DMS53 (cell line): ENCODE data around the gene JPH3.
A peak's percentile ranks its signal among the peaks of the same experiment; 100 is the strongest.

Experiments
- DNase-seq: peaks from one replicate; lab custom pipeline; 2025; lab: John Stamatoyannopoulos, UW

The JPH3 gene

DNA sequence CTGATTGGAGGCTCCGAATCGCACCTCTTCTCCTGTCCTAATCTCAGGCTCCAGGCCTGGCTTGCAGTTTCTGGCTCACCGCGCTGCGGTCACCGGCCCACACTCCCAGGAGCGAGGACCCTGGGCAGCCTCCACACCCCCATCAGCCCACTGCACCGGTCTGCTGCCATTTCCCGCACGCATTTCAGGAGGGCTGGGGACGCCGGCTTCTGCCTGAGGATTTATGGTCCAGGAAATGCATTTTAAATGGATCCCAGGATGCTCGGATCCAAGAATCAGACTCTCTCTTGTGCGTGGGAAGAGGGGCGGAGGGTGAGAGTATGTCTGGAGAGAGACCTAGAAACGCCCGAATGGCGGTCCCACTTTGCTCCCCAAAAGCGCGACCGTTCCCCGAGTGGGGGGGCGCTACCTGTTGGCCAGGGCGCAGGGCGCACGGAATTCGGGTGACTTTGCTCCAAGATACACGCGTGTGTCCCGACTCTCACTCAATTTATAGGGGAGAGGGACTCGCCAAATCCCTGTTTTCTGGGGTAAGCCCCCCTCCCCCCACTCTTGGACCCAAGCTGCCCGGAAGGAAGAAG lies 817 bp upstream of the JPH3 start:
- DNase-seq, result no peak

DNA sequence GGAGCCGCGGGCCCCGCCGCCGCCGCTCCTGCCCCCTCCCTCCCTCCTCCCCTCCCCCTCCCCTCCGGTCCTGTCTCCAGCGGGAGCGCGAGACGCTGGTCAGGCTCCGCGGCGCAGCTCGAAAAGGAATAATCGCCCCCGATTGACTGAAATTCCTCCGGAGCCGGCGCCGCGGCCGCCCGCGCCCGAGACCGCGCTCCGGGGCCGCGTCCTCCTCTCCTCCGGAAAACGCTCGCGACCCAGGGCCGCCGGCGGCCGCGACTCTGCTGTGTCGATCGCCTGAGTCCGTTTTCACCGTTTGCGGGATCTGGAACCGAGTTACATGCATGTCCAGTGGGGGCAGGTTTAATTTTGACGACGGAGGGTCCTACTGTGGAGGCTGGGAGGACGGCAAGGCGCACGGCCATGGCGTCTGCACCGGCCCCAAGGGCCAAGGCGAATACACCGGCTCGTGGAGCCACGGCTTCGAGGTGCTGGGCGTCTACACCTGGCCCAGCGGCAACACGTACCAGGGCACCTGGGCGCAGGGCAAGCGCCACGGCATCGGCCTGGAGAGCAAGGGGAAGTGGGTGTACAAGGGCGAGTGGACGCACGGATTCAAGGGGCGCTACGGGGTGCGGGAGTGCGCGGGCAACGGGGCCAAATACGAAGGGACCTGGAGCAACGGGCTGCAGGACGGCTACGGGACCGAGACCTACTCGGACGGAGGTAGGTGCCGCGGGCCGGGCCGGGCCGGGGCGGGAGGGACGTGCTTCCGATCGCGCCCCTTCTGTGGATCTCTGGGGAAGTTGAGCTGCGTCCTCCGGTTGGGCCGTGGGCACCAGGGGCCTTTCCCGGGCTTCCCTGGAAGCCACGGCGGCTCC lies 744 bp downstream of the JPH3 start:
- peak; percentile 21 for DNase-seq

DNA sequence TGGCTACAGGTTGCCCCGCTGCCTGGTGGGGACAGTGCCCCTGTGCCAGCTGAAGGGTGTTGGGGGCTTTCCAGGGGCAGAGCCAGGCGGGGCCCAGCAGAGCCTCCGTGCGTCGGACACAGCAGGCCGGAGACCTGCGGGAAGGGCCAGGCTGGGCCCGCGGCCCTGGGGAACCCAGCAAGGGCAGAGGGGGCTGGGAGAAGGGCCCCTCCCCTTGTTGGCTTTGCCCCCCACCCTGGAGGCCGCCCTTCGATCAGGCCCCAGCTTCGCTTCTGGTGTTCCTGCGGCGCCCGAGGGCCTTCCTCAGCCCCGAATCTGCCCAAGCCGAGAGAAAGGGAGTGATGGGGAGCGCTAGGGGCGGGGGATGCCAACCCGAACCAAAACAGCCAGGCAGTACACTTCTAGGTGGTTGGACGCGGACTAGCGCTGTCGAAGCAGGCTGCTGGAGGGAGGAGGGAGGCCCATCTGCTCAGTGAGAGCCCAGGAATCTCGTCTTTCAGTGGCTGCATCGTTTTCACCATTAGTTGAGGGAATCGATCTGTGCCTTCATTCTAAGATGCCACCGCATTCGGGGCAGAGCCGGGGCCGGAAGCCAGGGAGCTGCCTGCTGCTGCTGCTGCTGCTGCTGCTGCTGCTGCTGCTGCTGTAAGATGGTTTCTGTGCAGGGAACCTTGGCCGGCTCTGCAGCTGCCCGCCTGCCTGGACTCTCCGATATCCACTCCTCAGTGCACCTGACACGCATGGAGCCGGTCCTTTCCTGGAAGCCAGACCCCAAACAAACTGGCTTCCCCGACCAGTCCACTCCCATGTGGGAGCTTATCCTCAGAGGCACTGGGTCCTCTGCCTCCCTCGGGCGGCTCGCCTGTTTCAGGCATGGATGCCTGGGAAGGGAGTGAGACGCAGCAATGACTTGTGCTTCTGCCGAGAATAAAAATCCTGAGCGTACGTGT lies 1.7 kb downstream of the JPH3 start:
- peak; percentile 30 for DNase-seq

DNA sequence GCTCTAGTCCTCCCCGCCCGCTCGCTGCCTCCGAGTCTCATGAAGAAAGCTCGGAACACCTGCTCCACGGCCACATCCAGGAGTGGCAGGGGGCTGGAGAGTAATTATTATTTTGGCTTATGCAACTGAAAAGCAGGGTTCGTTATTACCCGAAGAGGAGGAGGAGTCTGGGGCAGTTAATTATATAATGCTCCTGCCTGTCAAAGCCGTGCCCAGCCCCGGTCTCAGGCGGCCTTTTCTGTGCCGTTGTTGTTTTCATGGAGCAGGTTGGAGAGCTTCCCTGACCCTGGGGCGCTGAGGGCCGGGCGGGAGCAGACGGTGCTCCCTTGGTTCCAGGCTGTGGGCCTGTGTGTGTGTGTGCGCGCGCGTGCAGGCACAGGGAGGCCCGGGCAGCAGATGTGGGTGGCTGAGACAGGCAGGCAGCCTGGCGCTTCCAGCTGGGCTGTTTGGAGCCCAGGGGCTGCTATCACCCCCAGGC lies 2.4 kb downstream of the JPH3 start:
- no peak for DNase-seq

DNA sequence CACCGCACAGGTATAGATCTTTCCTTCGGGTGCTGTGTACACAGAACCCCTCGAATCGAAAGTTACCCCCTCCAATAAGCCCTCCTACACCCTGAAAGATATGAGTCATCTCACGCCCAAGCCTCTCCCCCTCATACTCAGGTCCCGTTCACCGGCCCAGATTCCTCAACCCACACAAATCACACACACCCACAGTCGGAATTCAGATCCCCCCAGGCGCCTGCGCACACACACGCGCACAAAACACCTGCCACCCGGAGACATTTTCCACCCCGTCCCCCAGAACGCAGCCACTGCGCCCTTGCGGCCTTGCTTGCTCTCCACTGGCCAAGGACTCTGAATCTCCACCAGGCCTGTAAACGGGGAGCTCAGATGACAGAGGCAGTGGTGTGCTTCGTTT lies 4.9 kb downstream of the JPH3 start:
- no peak for DNase-seq

DNA sequence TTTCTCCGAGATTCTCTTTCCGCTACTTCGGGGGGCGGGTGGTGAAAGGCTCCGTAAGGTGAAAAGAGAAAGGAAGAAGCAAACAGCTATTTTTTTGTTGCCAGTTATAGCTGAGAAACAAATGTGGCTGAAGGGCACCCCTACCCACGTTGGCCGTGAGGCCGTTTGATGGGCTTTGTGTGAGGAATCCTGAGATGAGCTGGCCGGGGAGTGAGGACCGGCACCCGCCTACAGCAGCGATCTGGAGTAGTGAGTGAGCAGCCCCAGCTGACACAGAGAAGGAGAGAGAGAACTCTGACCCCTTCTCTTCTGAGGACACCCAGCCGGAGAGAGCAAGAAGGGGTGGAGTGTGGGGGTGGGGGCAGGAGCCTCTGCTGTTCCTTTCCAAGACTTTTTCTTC lies 5.6 kb downstream of the JPH3 start:
- DNase-seq, result no peak

DNA sequence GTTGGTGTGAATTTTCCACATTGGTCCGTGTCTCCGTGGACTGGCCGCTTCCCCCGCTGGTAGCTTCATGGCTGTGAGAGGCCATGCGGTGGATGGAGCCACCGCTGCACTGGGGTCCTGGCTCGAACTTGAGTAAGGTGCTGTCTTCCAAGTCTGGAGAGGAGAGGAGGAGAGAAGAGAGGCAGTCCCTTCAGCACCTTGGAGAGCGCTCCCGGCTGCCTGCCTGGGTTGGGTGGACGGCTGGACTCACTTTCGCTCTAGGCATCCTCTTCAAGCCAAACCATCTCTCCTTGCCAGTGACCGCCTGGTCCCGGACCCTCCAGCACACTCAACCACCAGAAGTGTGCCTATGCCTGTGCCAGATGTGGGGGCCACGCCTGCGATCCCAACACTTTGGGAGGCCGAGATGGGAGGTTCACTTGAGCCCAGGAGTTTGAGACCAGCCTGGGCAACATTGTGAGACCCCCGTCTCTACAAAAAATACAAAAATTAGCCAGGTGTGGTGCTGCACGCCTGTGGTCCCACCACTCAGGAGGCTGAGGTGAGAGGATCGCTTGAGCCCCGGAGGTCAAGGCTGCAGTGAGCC lies 6.2 kb downstream of the JPH3 start:
- DNase-seq, result peak; percentile 28

DNA sequence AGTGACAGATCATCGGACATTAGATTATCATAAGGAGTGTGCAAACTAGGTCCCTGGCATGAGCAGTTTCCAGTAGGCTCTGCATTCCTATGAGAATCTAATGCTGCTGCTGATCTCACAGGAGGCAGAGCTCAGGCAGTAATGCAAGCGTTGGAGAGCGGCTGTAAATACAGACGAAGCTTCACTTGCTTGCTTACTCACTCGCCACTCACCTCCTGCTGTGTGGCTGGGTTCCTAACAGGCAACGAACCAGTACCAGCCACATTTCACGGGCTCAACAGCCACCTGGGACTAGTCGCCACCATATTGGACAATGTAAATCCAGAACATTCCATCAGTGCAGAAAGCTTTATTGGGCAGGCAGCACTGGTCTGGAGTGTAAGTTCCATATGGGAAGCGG lies 7.7 kb downstream of the JPH3 start:
- DNase-seq, result no peak

DNA sequence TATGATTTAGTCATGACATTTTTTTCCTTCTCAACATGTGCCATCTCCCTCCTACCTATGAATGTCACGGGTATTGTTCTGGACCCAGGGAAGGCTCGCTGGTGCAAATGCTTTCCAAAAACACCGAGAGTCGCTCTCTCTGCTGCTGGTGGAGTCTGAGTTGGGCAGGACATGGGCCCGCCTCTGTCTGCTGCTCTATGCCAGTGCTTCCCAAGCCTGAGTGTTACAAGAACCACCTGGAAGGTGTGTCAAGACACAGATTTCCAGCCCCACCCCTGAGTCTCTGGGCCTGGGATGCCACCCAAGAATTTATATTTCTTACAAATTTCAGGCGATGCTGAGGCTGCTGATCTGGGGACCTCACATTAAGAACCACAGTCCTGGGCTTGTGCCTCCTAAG lies 9.1 kb downstream of the JPH3 start:
- no peak for DNase-seq

DNA sequence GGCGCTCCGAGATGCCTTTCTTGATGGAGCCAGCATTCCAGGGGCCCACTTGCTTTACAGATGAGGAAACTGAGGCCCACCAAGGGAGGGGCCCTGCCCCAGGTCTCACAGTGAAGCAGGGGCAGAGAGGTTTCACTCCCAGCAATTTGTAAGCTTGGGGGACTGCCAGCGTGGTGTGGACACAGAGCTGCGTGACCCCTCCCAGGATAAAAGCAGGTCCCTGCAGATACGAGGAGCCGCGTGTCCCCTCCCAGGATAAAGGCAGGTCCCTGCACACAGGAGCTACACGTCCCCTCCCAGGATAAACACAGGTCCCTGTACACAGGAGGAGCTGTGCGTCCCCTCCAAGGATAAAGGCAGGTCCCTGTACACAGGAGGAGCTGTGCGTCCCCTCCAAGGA lies 11.7 kb downstream of the JPH3 start:
- DNase-seq, result no peak

DNA sequence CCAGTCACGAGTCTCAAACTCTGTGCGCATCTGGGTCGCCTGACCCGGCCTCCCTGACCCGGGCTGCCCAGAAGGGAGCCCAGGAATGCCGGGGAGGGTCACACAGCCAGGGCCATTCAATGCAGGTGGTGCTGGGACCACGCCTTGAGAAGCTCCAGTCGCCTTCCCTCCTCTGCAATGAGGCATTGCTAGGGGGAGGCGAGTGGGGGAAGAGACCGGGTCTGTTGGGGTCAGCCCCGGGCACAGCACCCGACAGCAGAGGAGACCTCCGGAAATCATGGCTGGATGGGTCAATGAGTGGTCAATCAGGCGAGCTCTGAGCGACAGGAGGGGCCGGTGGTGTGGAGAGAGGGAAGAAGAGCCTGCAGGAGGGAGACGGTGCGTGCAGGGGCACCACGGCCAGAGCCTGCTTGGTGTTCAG lies 13.3 kb downstream of the JPH3 start:
- DNase-seq, result no peak

DNA sequence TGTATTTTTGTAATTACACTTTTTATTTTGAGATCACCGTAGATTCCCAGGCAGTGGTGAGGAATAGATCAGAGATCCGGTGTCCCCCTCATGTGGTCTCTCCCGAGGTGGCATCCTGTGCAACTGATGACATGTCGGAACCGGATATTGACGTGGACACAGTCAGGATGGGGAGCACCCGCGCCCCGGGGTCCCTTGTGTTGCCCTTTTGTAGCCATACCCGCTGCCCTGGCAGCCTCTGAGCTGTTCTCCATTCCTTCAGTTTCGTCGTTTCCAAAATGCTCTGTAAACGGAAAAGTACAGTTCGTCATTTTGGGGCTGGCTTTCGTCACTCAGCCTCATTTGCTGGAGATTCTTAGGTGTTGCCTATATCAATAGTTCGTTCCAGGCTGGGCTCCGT lies 14.2 kb downstream of the JPH3 start:
- DNase-seq, result no peak

DNA sequence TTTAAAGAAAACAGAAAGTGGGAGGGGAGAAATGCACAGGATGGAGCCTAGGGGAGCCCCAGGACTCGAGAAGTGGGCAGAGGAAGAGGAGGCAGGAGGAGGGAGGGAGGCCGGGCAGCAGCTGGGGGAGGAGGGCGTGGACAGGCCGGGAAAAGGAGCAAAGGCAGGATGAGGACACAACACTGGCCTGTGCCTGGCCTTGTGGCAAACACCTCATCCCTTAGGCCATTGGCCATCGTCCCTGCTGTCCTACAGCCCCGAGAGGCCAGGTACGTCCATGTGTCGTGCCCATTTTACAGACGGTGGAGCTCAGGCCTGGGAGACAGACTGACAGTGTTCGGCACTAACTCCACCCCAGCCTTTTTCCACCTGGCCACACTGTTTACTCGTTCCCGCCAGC lies 15.9 kb downstream of the JPH3 start:
- no peak for DNase-seq

DNA sequence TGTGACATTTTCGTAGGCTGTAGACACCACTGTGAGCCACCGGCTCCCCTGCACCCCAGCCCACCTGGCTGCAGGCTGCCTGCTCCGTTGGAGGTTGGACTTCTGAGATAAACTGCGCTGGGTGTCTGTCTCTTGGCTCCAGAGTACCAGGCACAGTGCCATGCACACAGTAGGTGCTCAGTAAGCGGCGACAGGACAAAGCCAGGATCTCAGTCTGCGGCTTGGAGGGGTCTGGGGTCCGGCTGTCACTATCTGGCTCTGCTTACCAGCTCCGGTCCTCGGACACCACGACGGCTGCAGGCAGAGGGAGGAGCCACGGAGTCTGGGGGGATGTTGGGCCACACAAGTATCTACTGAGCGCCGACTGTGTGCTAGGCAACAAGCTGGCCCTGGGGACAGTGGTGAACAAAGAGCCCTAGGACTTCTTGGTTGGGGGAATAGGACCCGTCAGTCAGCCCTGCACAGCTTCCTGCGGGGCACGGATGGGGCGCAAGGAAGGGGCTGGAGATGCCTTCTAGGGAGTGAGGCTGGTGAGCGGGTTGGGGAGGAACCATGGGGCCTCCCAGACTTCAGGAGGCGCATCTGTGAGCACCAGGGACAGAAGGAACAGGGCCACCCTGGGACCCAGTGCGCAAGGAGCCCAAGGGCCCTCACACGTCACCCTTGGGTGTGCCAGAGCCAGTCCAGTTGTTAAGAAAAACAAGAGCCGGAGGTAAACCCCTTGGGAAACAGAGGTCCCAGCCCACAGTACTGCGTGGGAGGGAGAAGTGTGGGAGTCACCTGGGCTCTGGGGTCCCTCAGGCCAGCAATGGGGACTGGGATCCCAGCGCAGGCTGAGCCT lies 17.3 kb downstream of the JPH3 start:
- DNase-seq, result no peak

DNA sequence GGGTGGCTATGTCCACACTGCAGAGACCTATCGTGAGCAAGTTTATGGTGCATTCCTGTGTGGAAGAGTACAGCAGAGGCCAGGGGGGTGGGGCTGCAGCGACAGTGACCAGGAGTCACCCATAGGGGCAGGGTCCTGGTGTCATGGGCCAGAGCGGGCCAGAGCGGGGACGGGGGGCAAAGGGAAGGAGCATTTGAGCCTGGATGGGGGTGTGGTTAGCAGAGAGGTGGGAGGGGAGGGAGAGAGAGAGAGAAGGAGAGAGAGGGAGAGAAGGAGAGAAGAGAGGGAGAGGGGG lies 17.8 kb downstream of the JPH3 start:
- no peak for DNase-seq

DNA sequence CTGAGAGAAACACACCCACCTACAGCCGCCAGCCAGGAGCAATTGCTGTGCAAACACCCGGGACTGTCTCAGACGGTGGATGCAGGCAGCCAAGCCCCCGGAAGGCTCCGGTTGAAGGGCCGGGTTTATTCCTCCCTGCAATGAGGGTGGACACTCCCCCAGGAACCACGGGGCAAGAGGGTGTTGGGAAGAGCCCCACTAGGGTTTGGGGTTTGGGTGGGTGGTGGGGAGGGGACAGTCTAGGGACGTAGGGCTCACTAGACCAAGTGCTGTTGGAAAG lies 19.2 kb downstream of the JPH3 start:
- no peak for DNase-seq

DNA sequence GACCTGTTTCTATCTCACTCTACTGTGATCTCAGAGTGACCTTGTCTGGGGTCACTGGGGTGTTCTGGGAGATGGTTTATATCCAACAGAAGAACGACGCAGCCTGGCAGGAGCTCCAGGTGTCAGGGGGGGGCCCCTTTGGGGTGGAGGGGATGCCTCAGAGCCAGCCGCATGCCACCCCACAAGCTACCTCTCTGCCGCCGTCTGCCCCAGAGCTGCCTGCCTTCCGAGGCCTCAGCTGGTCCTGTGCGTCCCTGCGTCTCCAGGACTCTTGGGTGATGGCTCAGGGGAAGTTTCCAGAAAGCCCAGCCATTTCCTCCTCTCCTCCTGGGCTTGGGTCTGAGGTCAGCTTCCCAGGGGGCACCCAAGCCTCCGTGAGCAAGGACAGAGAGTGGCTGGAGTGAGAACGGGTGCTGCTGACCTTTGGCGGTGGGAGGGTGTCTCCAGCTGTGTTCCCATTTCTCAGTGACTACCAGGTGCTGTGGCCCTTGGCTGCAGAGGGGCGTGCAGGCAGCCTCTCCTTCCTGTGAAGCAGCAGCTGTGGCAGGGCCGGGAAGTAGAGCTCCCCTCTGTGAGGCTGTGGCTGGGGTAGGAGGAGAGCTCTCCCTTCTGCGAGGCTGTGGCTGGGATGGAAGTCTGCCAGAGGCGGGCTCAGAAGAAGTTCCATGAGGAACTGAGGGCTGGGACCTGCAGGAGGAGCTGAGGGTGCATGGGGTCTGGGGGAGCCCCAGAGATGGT lies 19.8 kb downstream of the JPH3 start:
- no peak for DNase-seq

DNA sequence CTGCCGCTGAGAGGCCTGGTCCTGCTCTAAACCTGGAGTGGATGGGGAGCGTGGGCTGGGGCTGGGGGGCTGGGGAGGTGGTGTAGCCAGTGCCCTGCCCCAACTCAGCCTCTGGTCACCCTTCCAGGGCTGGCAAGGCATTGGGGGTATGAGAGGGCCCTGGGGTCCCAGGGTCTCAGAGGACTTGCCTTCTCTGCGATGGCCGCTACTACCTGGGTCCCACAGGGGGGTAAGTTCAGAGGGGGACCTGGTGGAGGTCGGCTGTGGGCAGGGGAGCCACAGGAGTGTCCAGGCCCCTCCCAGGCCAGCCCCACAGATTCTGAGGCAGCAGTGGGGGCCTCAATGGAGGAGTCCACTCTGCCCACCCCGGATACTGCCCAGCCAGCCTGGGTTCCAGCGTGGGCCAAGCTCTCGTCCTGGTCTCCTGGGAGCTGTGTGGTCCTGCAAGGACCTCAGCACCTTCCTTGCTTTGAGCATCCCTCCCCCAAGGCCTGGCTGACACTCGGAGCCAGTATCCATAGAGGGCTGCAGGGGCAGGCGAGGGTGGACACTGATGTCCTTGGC lies 20.5 kb downstream of the JPH3 start:
- no peak for DNase-seq

DNA sequence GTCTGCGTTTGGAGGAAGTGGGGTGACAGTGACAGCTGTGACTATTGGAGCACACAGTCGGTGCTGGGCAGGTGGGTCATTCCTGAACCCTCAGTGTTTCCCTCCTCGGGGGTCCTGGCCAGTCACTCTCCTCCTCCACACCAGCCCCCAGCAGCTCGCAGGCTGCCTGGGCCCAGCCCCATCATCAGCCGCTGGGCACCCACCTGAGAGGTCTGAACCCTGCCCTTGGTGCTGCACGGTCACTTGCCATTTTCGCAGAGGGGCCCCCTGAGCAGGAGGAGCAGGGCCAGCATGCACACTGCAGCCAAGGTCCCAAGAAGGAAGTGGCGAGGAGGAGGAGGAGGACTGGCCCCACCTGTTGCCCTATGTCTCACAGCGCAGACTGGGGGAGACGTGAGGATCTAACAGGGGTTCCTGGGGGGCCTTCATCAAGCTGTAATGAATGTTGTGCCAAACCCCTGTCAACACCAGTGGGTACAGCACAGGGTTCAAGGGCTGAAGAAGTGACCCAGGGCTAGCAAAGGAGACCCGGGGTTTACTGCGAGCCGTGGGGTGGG lies 23.0 kb downstream of the JPH3 start:
- DNase-seq, result no peak

DNA sequence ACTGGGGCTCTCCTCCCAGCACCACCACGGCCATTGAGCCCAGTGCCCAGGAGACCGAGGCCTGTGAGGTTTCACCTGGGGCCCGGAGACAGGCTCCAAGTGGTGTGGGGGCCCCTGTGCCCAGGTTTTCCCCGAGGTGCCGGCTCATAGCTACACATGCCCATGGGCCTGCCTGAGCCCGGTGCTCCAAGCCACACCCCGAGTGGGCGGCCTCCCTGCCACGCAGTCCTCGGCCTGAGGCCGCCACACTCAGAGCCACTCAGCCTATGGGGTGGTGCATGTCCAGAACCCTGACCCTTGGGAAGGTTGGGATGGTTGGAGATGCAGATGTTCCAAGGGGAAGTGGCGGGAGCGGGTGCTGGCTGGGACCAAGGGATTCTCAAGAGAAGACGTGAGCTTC lies 24.1 kb downstream of the JPH3 start:
- DNase-seq, result no peak
